Adrenal gland (tissue), 12 donors: ENCODE measurements around the gene LGALS4. TPM values are rescaled to one million over a fixed set of nuclear protein-coding genes. Genes with fewer than 3 reads are reported as not detected.

Experiments used
- DNase-seq, 7 donors: peaks; one replicate each; pipeline ENCODE4 v3.0.0-alpha.2; 2019 to 2020
- H3K27ac ChIP-seq, 5 donors: fragments of 200-600 bp; sonication (generic) in 4 of 5; 1 replicate in 3 of 5; 2 replicates in 2 of 5; pipeline versions ENCODE4 v1.5.1 to v1.8.0; 2016 to 2020; ENCODE audit warnings: mild to moderate bottlenecking in 1 of 5
- H3K27me3 ChIP-seq: fragments of 200-600 bp; 2 replicates; pipeline ENCODE4 v1.8.0; 2021
- H3K36me3 ChIP-seq, 2 donors: fragments of 200-600 bp; replicated peaks in 1 of 2; 1 replicate in 1 of 2; 2 replicates in 1 of 2; pipeline versions ENCODE4 v1.5.1 to v1.8.0; 2018 to 2022
- H3K4me1 ChIP-seq, 2 donors: fragments of 200-600 bp; replicated peaks in 1 of 2; 1 replicate in 1 of 2; 2 replicates in 1 of 2; pipeline versions ENCODE4 v1.5.1 to v1.8.0; 2018 to 2021
- H3K4me3 ChIP-seq, 4 donors: fragments of 200-600 bp; sonication (generic) in 3 of 4; one replicate each; pipeline ENCODE4 v1.5.1; 2016 to 2018
- H3K9me3 ChIP-seq, 3 donors: fragments of 200-600 bp; sonication (generic) in 1 of 3; replicated peaks in 1 of 3; 1 replicate in 2 of 3; 2 replicates in 1 of 3; pipeline versions ENCODE4 v1.5.1 to v1.8.0; 2016 to 2021
- CTCF ChIP-seq, 6 experiments: fragments of 450-650 bp in 4 of 6; fragments of 200-600 bp in 2 of 6; sonication (generic) in 1 of 6; IDR thresholded peaks; 1 replicate in 5 of 6; 2 replicates in 1 of 6; pipeline versions ENCODE4 v1.5.1 to v1.8.0; 2016 to 2021; ENCODE audit warnings: antibody characterized with exemption in 6 of 6, mild to moderate bottlenecking in 2 of 6, moderate library complexity in 1 of 6
- POLR2A ChIP-seq, 2 donors: fragments of 450-650 bp; IDR thresholded peaks; one replicate each; pipeline ENCODE4 v1.6.1; 2017; ENCODE audit warnings: antibody characterized with exemption in 2 of 2, mild to moderate bottlenecking in 2 of 2, moderate library complexity in 1 of 2
- WGBS, 4 donors: extraction: QIAGEN DNeasy Blood & Tissue Kit in 2 of 4; methylation state at CpG; one replicate each; pipeline versions ENCODE4 v1.1.5 to v1.1.7; 2013 to 2017; 5-methylcytosine and 5-hydroxymethylcytosine counted together
- intact Hi-C, 2 donors: fragments of 100-400 bp; cut with DNase I; formaldehyde crosslinking; loops; one replicate each; pipeline versions ENCODE4 v1.14.1 to v1.15.0; 2022 to 2023
- polyA plus RNA-seq, 3 donors: library from polyadenylated mRNA; stranded (reverse); fragments of 200-250 nt in 2 of 3; fragments of 350-450 nt in 1 of 3; fragmentation: Illumina TruSeq in 1 of 3; extraction: RNeasy Lipid Tissue Mini Kit (QIAGEN cat#74804) in 1 of 3; gene quantifications; one replicate each; pipeline ENCODE4 v1.2.3, GENCODE V29; 2013 to 2014
- total RNA-seq, 9 donors: library from RNA; depleted of rRNA in 4 of 9; stranded (reverse); fragments of >200 nt in 4 of 9; fragments of 120-200 nt in 1 of 9; fragmentation: NEBNext Ultra II Directional in 1 of 9; extraction: Animal tissue kit (Norgen Biotek cat#: 25700) in 1 of 9; gene quantifications; one replicate each; pipeline versions ENCODE4 v1.1.0 to v1.2.4, GENCODE V29; 2013 to 2023
- donor health status: healthy with polysubstance abuse.
- donor health status: Bipolar disorder and iron deficiency.
- donor health status: DM: yes; HTN: yes; CAD: no.
- donor health status: DM: no; HTN: no; CAD: no.
- donor health status: DM: no; HTN: no; CAD: no.
- donor health status: DM: yes; HTN: yes; CAD: no.

The LGALS4 gene
- total and polyA plus RNA-seq, 12 donors, result 0.30 to 4.5 (median 1.5) TPM; not detected in 5

DNA sequence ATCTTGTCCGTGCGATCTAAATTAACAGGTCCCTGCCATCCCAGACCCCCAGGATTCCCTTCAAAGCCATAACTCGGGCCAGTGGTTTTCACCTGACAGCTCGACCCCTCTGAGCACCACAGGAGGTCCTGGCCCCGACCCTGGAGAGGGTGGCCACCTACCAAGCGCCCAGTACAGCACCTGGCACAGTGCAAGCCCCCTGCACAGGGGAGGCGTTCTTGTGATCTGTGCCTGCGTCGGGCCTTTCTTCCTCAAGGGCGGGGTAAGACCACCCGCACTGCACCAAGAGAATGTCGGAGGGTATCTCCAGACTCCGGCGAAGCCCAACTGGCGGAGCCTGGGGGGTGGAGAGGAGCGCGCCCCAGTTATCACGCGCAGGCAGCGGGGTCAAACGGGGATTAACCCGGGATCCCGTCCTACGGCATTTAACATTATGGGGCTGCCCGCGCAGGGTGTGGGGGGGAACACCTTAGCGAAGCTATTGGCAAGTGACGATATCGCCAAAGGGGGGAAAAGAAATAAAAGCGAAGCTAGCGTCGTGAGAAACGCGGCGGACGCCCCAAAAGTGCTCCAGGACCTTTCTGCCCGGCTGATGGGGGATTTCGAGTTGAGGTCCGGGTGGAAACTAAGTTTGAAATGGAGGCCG lies 38.4 kb upstream of the LGALS4 start:
- intact Hi-C loops, result no loop called here
- H3K27me3 ChIP-seq, result no peaks in the 10 kb centered on the region
- H3K27ac ChIP-seq, result peak overlapping the region; percentile 95 to 100 (median 98)
- H3K36me3 ChIP-seq, result peaks cover 0 to 13% of the 10 kb centered on the region in 2 donors
- TF ChIP-seq POLR2A (IDR thresholded peaks at IDR 0.05), result no peak
- no peak for TF ChIP-seq CTCF (IDR thresholded peaks at IDR 0.05)
- peaks cover 24 to 38% of the 10 kb centered on the region in 2 donors for H3K4me1 ChIP-seq
- peak overlapping the region in 3 of 4 donors; percentile 17 to 98 (median 48) for H3K4me3 ChIP-seq
- no peaks in the 10 kb centered on the region for H3K9me3 ChIP-seq
- DNase-seq, result peak in 5 of 7 donors; percentile 28 to 65 (median 59)
- WGBS, 4 donors, result 1 to 2% (median 1%) methylated on average over 25 to 40 of the region's 40 CpGs

- Histone ChIP-seq H3K27me3 (no peaks in the 10 kb centered on the region), H3K4me3 (peak overlapping the region in 2 of 4 donors; percentile 48 to 98), H3K27ac (peak overlapping the region; percentile 95 to 100 (median 98)), H3K4me1 (peaks cover 24 to 41% of the 10 kb centered on the region in 2 donors), H3K9me3 (no peaks in the 10 kb centered on the region), H3K36me3 (peaks cover 0 to 19% of the 10 kb centered on the region in 2 donors)
- 0 to 1% (median 0%) methylated on average over 10 to 26 of the region's 26 CpGs for WGBS, 4 donors
- DNase-seq, result peak in 5 of 7 donors; percentile 60 to 100 (median 100)
- TF ChIP-seq CTCF (IDR thresholded peaks at IDR 0.05) (peak in 5 of 6 experiments; percentile 35 to 63 (median 43)), POLR2A (IDR thresholded peaks at IDR 0.05) (peak; percentile 73 to 93)
- intact Hi-C loops, result no loop called here
Measured at GRCh38 chr19:38850436-38850975, 37.8 kb upstream of the LGALS4 start.

GRCh38 chr19:38849860-38850435 lies 37.2 kb upstream of the LGALS4 start, which contains the start of gene HNRNPL:
Gene HNRNPL, minus strand, starts transcription at chr19:38849986. Its CDS starts 20 bp downstream, at chr19:38849966.
- Histone ChIP-seq H3K4me1 (peaks cover 24 to 45% of the 10 kb centered on the region in 2 donors), H3K4me3 (peak within 1 kb of the TSS; percentile 25 to 99 (median 76)), H3K27me3 (no peaks in the 10 kb centered on the region), H3K36me3 (peaks cover 0 to 25% of the 10 kb centered on the region in 2 donors), H3K27ac (peak within 1 kb of the TSS; percentile 98 to 100 (median 100)), H3K9me3 (no peaks in the 10 kb centered on the region)
- DNase-seq, result peak in 4 of 7 donors; percentile 99 to 100 (median 100)
- WGBS, 4 donors, result 0 to 1% (median 0%) methylated on average over 1 to 50 of the region's 50 CpGs
- intact Hi-C loops, result loop anchor here (5.0 to 10.0 kb wide), 2 partner anchors 115 to 123 kb away; no protein-coding TSS in a partner anchor
- peak; percentile 16 to 54 (median 36) for TF ChIP-seq CTCF (IDR thresholded peaks at IDR 0.05)
- peak; percentile 96 for TF ChIP-seq POLR2A (IDR thresholded peaks at IDR 0.05)
